Neutrophil (primary cell): Measurements from ENCODE around the gene CNTN4.
"Not testable (repeated sequence)": the region's sequence is repeated elsewhere in the genome, so short reads cannot be mapped to it uniquely, and the experiment has no call there.

Source experiments
- H3K27ac ChIP-seq: fragments of 200-600 bp; sonication (generic); 2 replicates; pipeline ENCODE4 v1.5.1; 2016; ENCODE audit warnings: mild to moderate bottlenecking, moderate library complexity
- H3K27me3 ChIP-seq: fragments of 200-600 bp; sonication (generic); 2 replicates; pipeline ENCODE4 v1.6.0; 2016; ENCODE audit warnings: mild to moderate bottlenecking
- H3K36me3 ChIP-seq: fragments of 200-600 bp; sonication (generic); 2 replicates; pipeline ENCODE4 v1.5.1; 2017
- H3K4me1 ChIP-seq, 2 experiments: fragments of 200-600 bp in 1 of 2; sonication (generic) in 1 of 2; 1 replicate in 1 of 2; 2 replicates in 1 of 2; pipeline versions ENCODE4 v1.5.1 to v1.6.1; 2013 to 2016; ENCODE audit warnings: low read depth in 1 of 2, low read length in 1 of 2, mild to moderate bottlenecking in 1 of 2, moderate library complexity in 1 of 2; ENCODE audit not compliant: control insufficient read depth in 1 of 2, insufficient read depth in 1 of 2
- H3K4me3 ChIP-seq, 2 experiments: fragments of 200-600 bp in 1 of 2; sonication (generic) in 1 of 2; 1 replicate in 1 of 2; 2 replicates in 1 of 2; pipeline ENCODE4 v1.5.1; 2013 to 2016; ENCODE audit warnings: low read depth in 1 of 2, low read length in 1 of 2, mild to moderate bottlenecking in 1 of 2, moderate library complexity in 1 of 2
- H3K9me3 ChIP-seq: fragments of 200-600 bp; sonication (generic); 2 replicates; pipeline ENCODE4 v1.5.1; 2016
- CTCF ChIP-seq: fragments of 200-600 bp; sonication (generic); IDR thresholded peaks from 2 replicates; pipeline ENCODE4 v1.5.1; 2016; ENCODE audit warnings: antibody characterized with exemption

The CNTN4 gene

GRCh38 chr3:2904054-2904453, 805.4 kb downstream of the CNTN4 start:
- no peak overlapping the region for H3K27ac ChIP-seq
- no peaks in the 10 kb centered on the region for H3K27me3 ChIP-seq
- peaks cover 9 to 12% of the 10 kb centered on the region in 2 experiments for H3K4me1 ChIP-seq
- no peak overlapping the region for H3K4me3 ChIP-seq
- TF ChIP-seq CTCF, result no peak
- no peaks in the 10 kb centered on the region for H3K36me3 ChIP-seq
- no peaks in the 10 kb centered on the region for H3K9me3 ChIP-seq

GRCh38 chr3:2908693-2909351, 810.2 kb downstream of the CNTN4 start:
- TF ChIP-seq CTCF, result no peak
- Histone ChIP-seq H3K36me3 (no peaks in the 10 kb centered on the region), H3K4me3 (no peak overlapping the region), H3K9me3 (no peaks in the 10 kb centered on the region), H3K27ac (peak overlapping the region; percentile 67), H3K27me3 (no peaks in the 10 kb centered on the region), H3K4me1 (peaks cover 18 to 22% of the 10 kb centered on the region in 2 experiments)

GRCh38 chr3:2910997-2911396, 812.3 kb downstream of the CNTN4 start:
- TF ChIP-seq CTCF, result no peak
- Histone ChIP-seq H3K4me1 (peaks cover 32 to 36% of the 10 kb centered on the region in 2 experiments), H3K36me3 (no peaks in the 10 kb centered on the region), H3K27me3 (no peaks in the 10 kb centered on the region), H3K27ac (no peak overlapping the region), H3K4me3 (no peak overlapping the region), H3K9me3 (no peaks in the 10 kb centered on the region)

GRCh38 chr3:2915826-2916225, 817.2 kb downstream of the CNTN4 start:
- no peaks in the 10 kb centered on the region for H3K27me3 ChIP-seq
- peak overlapping the region; percentile 69 for H3K27ac ChIP-seq
- H3K4me3 ChIP-seq, result no peak overlapping the region
- no peak for TF ChIP-seq CTCF
- no peaks in the 10 kb centered on the region for H3K9me3 ChIP-seq
- H3K4me1 ChIP-seq, result peaks cover 14 to 16% of the 10 kb centered on the region in 2 experiments
- no peaks in the 10 kb centered on the region for H3K36me3 ChIP-seq

- not testable (repeated sequence) for H3K9me3 ChIP-seq, H3K36me3 ChIP-seq, H3K27me3 ChIP-seq, H3K4me3 ChIP-seq, H3K27ac ChIP-seq
- H3K4me1 ChIP-seq, result peaks cover 14 to 16% of the 10 kb centered on the region in 2 experiments
Observed at GRCh38 chr3:2916640-2917039, 818.0 kb downstream of the CNTN4 start.

GRCh38 chr3:2920103-2920502, 821.4 kb downstream of the CNTN4 start:
- Histone ChIP-seq H3K27ac (no peak overlapping the region), H3K27me3 (no peaks in the 10 kb centered on the region), H3K36me3 (no peaks in the 10 kb centered on the region), H3K4me1 (peaks cover 9 to 10% of the 10 kb centered on the region in 2 experiments), H3K9me3 (no peaks in the 10 kb centered on the region), H3K4me3 (no peak overlapping the region)
- TF ChIP-seq CTCF, result no peak
